A549 (cell line): ENCODE data around the gene MYBPHL. TPM values are rescaled to one million over a fixed set of nuclear protein-coding genes. Genes with fewer than 3 reads are reported as not detected.

Experiments used
- ATAC-seq, 2 experiments: fragments of 200-7000 bp in 1 of 2; fragments of >200 bp in 1 of 2; cut with Nextera tagmentation in 1 of 2; cut with Tn5 transposase in 1 of 2; 3 replicates each; pipeline versions ENCODE4 v1.8.0 to v1.9.1; 2018 to 2020; ENCODE audit warnings: mild to moderate bottlenecking in 1 of 2, moderate library complexity in 1 of 2
- CTCF ChIA-PET: fragments of 300-600 bp; sonication (Branson Sonifier 250); formaldehyde crosslinking; extraction: SDS; loops from one replicate; lab custom pipeline; 2021; ENCODE audit warnings: antibody characterized with exemption, inconsistent platforms; lab: Yijun Ruan, JAX
- POLR2A ChIA-PET: fragments of 350-600 bp; formaldehyde crosslinking; extraction: SDS; loops from one replicate; lab custom pipeline; 2021; ENCODE audit warnings: antibody characterized with exemption, inconsistent platforms; lab: Yijun Ruan, JAX
- DNase-seq, 2 experiments: peaks; one replicate each; pipeline versions ENCODE4 v3.0.0 to v3.0.0-alpha.2; 2011 to 2016; ENCODE audit warnings: low read depth in 1 of 2, low spot score in 1 of 2
- FAIRE-seq: peaks from 2 replicates; lab custom pipeline; 2011; peaks lifted over from hg19 to GRCh38; lab: Jason Lieb, UNC
- H3K27ac ChIP-seq, 2 experiments: fragments of >200 bp; sonication (Bioruptor Twin); formaldehyde crosslinking; 3 replicates each; pipeline ENCODE4 v1.5.1; 2016 to 2017
- H3K4me1 ChIP-seq: fragments of >200 bp; sonication (Bioruptor Twin); formaldehyde crosslinking; 3 replicates; pipeline ENCODE4 v1.6.1; 2016
- H3K4me2 ChIP-seq: fragments of >200 bp; sonication (Bioruptor Twin); formaldehyde crosslinking; 3 replicates; pipeline ENCODE4 v1.6.1; 2016
- H3K4me3 ChIP-seq: fragments of >200 bp; sonication (Bioruptor Twin); formaldehyde crosslinking; 3 replicates; pipeline ENCODE4 v1.5.1; 2016
- H3K9me3 ChIP-seq: fragments of >200 bp; sonication (Bioruptor Twin); formaldehyde crosslinking; 3 replicates; pipeline ENCODE4 v1.6.1; 2016
- BHLHE40 ChIP-seq: IDR thresholded peaks from 2 replicates; pipeline ENCODE4 v1.6.1; 2012; ENCODE audit warnings: low read depth, low read length, inconsistent platforms
- CEBPB ChIP-seq, 2 experiments: fragments of >200 bp in 1 of 2; sonication (Bioruptor Twin) in 1 of 2; formaldehyde crosslinking in 1 of 2; IDR thresholded peaks; 2 replicates each; pipeline ENCODE4 v1.6.1; 2012 to 2016
- CHD4 ChIP-seq: fragments of 200-600 bp; sonication (generic); IDR thresholded peaks from 2 replicates; pipeline ENCODE4 v1.6.1; 2016; ENCODE audit warnings: antibody characterized with exemption, mild to moderate bottlenecking, borderline replicate concordance
- EP300 ChIP-seq, 2 experiments: fragments of >200 bp; sonication (Bioruptor Twin); formaldehyde crosslinking; IDR thresholded peaks; 2 replicates in 1 of 2; 3 replicates in 1 of 2; pipeline ENCODE4 v1.6.1; 2016 to 2017
- FOXS1 ChIP-seq: fragments of 250-450 bp; sonication (Bioruptor Pico); IDR thresholded peaks from 2 replicates; pipeline ENCODE4 v1.5.0; 2020; ENCODE audit warnings: mild to moderate bottlenecking, moderate library complexity
- GATA3 ChIP-seq: IDR thresholded peaks from 2 replicates; pipeline ENCODE4 v1.6.1; 2012; ENCODE audit warnings: borderline replicate concordance
- HEYL ChIP-seq: fragments of 250-450 bp; sonication (Bioruptor Pico); IDR thresholded peaks from 2 replicates; pipeline ENCODE4 v1.8.0; 2021; ENCODE audit warnings: mild to moderate bottlenecking, moderate library complexity
- HOXB13 ChIP-seq: fragments of 250-450 bp; sonication (Bioruptor Pico); IDR thresholded peaks from 2 replicates; pipeline ENCODE4 v1.5.0; 2020; ENCODE audit warnings: low read depth, mild to moderate bottlenecking, moderate library complexity
- KDM5A ChIP-seq: fragments of 200-600 bp; sonication (generic); IDR thresholded peaks from 2 replicates; pipeline ENCODE4 v1.6.1; 2016; ENCODE audit warnings: antibody characterized with exemption, mild to moderate bottlenecking
- MYC ChIP-seq: IDR thresholded peaks from 2 replicates; pipeline ENCODE4 v1.6.1; 2012; ENCODE audit warnings: mild to moderate bottlenecking, inconsistent platforms, low read length, improper control_type of control experiment, borderline replicate concordance
- NR3C1 ChIP-seq: fragments of >200 bp; sonication (Bioruptor Twin); formaldehyde crosslinking; IDR thresholded peaks from 3 replicates; pipeline ENCODE4 v1.6.1; 2017
- PHF8 ChIP-seq: fragments of 200-600 bp; sonication (generic); IDR thresholded peaks from 2 replicates; pipeline ENCODE4 v1.6.1; 2016; ENCODE audit warnings: low read depth, mild to moderate bottlenecking, antibody characterized with exemption, moderate library complexity, borderline replicate concordance
- POLR2AphosphoS2 ChIP-seq: conservative IDR thresholded peaks from 2 replicates; pipeline ENCODE4 v1.6.1; 2012; ENCODE audit warnings: low read length, improper control_type of control experiment, inconsistent platforms
- RAD21 ChIP-seq, 2 experiments: fragments of >200 bp in 1 of 2; sonication (Bioruptor Twin) in 1 of 2; formaldehyde crosslinking in 1 of 2; IDR thresholded peaks in 1 of 2; conservative IDR thresholded peaks in 1 of 2; 2 replicates in 1 of 2; 3 replicates in 1 of 2; pipeline ENCODE4 v1.6.1; 2012 to 2018; ENCODE audit warnings: inconsistent platforms in 1 of 2
- SMC3 ChIP-seq: fragments of >200 bp; sonication (Bioruptor Twin); formaldehyde crosslinking; IDR thresholded peaks from 3 replicates; pipeline ENCODE4 v1.6.1; 2018; ENCODE audit warnings: inconsistent platforms
- TFCP2L1 ChIP-seq: fragments of 250-450 bp; sonication (Bioruptor Pico); IDR thresholded peaks from 2 replicates; pipeline ENCODE4 v1.5.0; 2021; ENCODE audit warnings: mild to moderate bottlenecking
- TP53 ChIP-seq: fragments of 250-450 bp; sonication (Bioruptor Pico); IDR thresholded peaks from 2 replicates; pipeline ENCODE4 v1.5.0; 2021; ENCODE audit warnings: mild to moderate bottlenecking, moderate library complexity
- ZC3H11A ChIP-seq: fragments of 450-650 bp; IDR thresholded peaks from 2 replicates; pipeline ENCODE4 v1.6.1; 2014; ENCODE audit warnings: antibody characterized with exemption, mild to moderate bottlenecking
- ZFP36 ChIP-seq: fragments of 450-650 bp; IDR thresholded peaks from 2 replicates; pipeline ENCODE4 v1.6.1; 2014; ENCODE audit warnings: borderline replicate concordance; ENCODE audit not compliant: partially characterized antibody
- WGBS: methylation state at CpG from one replicate; pipeline ENCODE4 v1.1.6; 2017; ENCODE audit errors: missing lambda C conversion rate; 5-methylcytosine and 5-hydroxymethylcytosine counted together
- polyA plus RNA-seq, 4 experiments: library from polyadenylated mRNA; depleted of rRNA in 3 of 4; stranded (reverse); fragments of >200 nt; fragmentation: RNase III in 1 of 4; extraction: RNeasy Plus Mini Kit Qiagen cat#74134 plus additional on column Dnase treatment in 1 of 4; gene quantifications; 2 replicates in 3 of 4; 3 replicates in 1 of 4; pipeline ENCODE4 v1.2.3, GENCODE V29; 2011 to 2017
- TF ChIP-seq, protein P1 (sequence below): IDR thresholded peaks from 2 replicates; pipeline ENCODE4 v1.6.1; 2012
- TF ChIP-seq, protein P2 (sequence below): fragments of 200-600 bp; sonication (generic); IDR thresholded peaks from 2 replicates; pipeline ENCODE4 v1.6.1; 2016; ENCODE audit warnings: antibody characterized with exemption, mild to moderate bottlenecking, moderate library complexity
- TF ChIP-seq, protein P3 (sequence below): fragments of 150-350 bp; IDR thresholded peaks from 2 replicates; pipeline ENCODE4 v1.6.1; 2014; ENCODE audit warnings: low read depth, mild to moderate bottlenecking, low read length
- TF ChIP-seq, protein P4 (sequence below): fragments of 250-450 bp; sonication (Bioruptor Pico); IDR thresholded peaks from 2 replicates; pipeline ENCODE4 v1.5.0; 2020; ENCODE audit warnings: low read depth, mild to moderate bottlenecking, moderate library complexity
- TF ChIP-seq, protein P5 (sequence below): fragments of >200 bp; sonication (Bioruptor Twin); formaldehyde crosslinking; IDR thresholded peaks from 2 replicates; pipeline ENCODE4 v1.6.1; 2016
- TF ChIP-seq, protein P6 (sequence below): IDR thresholded peaks from 2 replicates; pipeline ENCODE4 v1.6.1; 2012; ENCODE audit warnings: low read depth, borderline replicate concordance
- TF ChIP-seq, protein P7 (sequence below): IDR thresholded peaks from 2 replicates; pipeline ENCODE4 v1.6.1; 2012

The MYBPHL gene
- polyA plus RNA-seq, 2 of the 4 experiments (the other 2 are of a cell fraction), result not detected

DNA sequence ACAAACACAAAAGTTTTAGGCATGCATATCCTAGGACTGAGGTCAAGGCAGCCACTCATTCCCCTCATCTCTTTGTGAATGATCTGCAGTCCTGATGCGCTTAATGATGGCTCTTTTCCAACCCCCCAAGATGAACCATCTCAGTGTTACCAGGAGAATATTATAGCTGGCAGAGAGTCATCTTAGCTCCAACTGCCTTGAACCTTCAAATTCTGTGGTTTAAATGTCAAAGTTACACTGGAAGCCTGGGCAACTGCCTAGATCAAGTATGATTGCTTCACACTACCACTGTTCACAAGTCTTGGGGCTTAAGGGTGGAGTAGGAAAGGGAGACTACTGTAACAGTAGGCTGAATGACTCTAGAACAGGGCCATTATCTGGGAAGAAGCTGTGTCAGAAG, 8.0 kb upstream of the MYBPHL start:
- DNase-seq (no peak), ATAC-seq (no peak), FAIRE-seq (no peak)
- CTCF ChIA-PET, result interaction anchor here (1.6 kb wide), 1 partner anchor 37 kb away, joined by 5 read pairs; no protein-coding TSS in a partner anchor
- H3K27ac ChIP-seq, result no peak overlapping the region
- POLR2A ChIA-PET, result no interaction called here
- no peaks in the 10 kb centered on the region for H3K9me3 ChIP-seq
- no peak overlapping the region for H3K4me2 ChIP-seq
- no peak for TF ChIP-seq CEBPB (IDR thresholded peaks at IDR 0.05)
- no peak for TF ChIP-seq KDM5A
- TF ChIP-seq SMC3, result no peak
- TF ChIP-seq FOXS1 (CRISPR knock-in tag), result no peak
- TF ChIP-seq ZC3H11A, result no peak
- TF ChIP-seq, protein P1, sequence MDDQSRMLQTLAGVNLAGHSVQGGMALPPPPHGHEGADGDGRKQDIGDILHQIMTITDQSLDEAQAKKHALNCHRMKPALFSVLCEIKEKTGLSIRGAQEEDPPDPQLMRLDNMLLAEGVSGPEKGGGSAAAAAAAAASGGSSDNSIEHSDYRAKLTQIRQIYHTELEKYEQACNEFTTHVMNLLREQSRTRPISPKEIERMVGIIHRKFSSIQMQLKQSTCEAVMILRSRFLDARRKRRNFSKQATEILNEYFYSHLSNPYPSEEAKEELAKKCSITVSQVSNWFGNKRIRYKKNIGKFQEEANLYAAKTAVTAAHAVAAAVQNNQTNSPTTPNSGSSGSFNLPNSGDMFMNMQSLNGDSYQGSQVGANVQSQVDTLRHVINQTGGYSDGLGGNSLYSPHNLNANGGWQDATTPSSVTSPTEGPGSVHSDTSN, result no peak
- no peak for TF ChIP-seq HOXB13 (CRISPR knock-in tag)
- TF ChIP-seq GATA3, result no peak
- no peak for TF ChIP-seq CHD4
- TF ChIP-seq TP53 (CRISPR knock-in tag), result no peak
- no peak for TF ChIP-seq ZFP36
- TF ChIP-seq EP300 (IDR thresholded peaks at IDR 0.05), result no peak
- TF ChIP-seq HEYL (CRISPR knock-in tag), result no peak
- TF ChIP-seq PHF8, result no peak
- TF ChIP-seq BHLHE40, result no peak
- TF ChIP-seq, protein P2, sequence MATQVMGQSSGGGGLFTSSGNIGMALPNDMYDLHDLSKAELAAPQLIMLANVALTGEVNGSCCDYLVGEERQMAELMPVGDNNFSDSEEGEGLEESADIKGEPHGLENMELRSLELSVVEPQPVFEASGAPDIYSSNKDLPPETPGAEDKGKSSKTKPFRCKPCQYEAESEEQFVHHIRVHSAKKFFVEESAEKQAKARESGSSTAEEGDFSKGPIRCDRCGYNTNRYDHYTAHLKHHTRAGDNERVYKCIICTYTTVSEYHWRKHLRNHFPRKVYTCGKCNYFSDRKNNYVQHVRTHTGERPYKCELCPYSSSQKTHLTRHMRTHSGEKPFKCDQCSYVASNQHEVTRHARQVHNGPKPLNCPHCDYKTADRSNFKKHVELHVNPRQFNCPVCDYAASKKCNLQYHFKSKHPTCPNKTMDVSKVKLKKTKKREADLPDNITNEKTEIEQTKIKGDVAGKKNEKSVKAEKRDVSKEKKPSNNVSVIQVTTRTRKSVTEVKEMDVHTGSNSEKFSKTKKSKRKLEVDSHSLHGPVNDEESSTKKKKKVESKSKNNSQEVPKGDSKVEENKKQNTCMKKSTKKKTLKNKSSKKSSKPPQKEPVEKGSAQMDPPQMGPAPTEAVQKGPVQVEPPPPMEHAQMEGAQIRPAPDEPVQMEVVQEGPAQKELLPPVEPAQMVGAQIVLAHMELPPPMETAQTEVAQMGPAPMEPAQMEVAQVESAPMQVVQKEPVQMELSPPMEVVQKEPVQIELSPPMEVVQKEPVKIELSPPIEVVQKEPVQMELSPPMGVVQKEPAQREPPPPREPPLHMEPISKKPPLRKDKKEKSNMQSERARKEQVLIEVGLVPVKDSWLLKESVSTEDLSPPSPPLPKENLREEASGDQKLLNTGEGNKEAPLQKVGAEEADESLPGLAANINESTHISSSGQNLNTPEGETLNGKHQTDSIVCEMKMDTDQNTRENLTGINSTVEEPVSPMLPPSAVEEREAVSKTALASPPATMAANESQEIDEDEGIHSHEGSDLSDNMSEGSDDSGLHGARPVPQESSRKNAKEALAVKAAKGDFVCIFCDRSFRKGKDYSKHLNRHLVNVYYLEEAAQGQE, result no peak
- no peak for TF ChIP-seq RAD21 (conservative IDR thresholded peaks at IDR 0.05 in 1 of 2, IDR thresholded peaks at IDR 0.05 in 1 of 2)
- no peak for TF ChIP-seq POLR2AphosphoS2
- no peaks in the 10 kb centered on the region for H3K4me1 ChIP-seq
- 94% methylated on average over 1 of the region's 1 CpG for WGBS
- H3K4me3 ChIP-seq, result no peak overlapping the region

DNA sequence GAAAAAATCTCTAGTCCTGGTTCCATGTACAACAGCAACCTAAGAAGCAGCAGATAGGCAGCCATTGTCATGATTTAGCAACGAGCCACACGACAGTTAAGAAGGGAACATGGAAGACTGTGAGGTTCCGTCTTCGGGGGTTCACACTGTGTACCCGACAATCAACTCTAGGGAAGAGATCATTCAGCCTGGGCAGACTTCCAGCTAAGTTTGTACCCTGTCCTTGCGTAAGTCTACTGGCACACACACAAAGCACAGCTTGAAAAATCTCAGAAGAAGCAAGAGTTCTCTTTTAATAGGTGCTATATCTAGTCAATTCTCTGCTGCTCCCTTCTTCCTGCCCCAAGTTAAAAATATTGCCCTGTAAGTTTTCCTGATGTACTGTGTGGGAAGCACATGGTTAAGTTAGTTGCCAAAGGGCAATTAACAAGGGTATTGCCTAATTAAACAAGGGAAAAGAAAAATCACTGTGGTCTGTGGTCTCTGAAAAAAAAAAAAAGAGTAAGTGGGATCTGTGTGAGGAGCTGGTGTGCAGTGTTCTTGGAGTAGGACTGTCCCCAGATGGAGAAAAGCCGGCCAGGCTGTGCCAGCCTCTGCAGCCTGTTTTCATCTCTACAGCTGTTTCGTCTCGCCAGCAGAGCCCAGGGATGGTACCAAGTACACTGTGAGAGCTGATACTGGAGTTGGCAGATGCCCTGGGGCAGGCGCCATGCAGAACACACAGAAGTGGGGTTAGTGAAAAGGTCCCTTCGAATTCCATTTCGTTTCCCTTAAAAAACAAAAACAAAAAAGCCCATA, 6.4 kb upstream of the MYBPHL start:
- 76% methylated on average over 12 of the region's 12 CpGs for WGBS
- ChIA-PET CTCF (interaction anchor here (0.6 to 1.3 kb wide), 4 partner anchors 12 to 89 kb away, joined by 3 to 4 read pairs (median 3); no protein-coding TSS in a partner anchor), POLR2A (no interaction called here)
- ATAC-seq (no peak), FAIRE-seq (no peak), DNase-seq (no peak)
- H3K9me3 ChIP-seq, result no peaks in the 10 kb centered on the region
- no peak overlapping the region for H3K4me2 ChIP-seq
- no peaks in the 10 kb centered on the region for H3K4me1 ChIP-seq
- no peak overlapping the region for H3K27ac ChIP-seq
- no peak overlapping the region for H3K4me3 ChIP-seq
- TF ChIP-seq, protein P3, sequence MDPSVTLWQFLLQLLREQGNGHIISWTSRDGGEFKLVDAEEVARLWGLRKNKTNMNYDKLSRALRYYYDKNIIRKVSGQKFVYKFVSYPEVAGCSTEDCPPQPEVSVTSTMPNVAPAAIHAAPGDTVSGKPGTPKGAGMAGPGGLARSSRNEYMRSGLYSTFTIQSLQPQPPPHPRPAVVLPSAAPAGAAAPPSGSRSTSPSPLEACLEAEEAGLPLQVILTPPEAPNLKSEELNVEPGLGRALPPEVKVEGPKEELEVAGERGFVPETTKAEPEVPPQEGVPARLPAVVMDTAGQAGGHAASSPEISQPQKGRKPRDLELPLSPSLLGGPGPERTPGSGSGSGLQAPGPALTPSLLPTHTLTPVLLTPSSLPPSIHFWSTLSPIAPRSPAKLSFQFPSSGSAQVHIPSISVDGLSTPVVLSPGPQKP, result no peak
- TF ChIP-seq GATA3 (no peak), CHD4 (no peak), TFCP2L1 (CRISPR knock-in tag) (no peak), KDM5A (no peak), HOXB13 (CRISPR knock-in tag) (no peak), ZFP36 (no peak), NR3C1 (no peak), MYC (no peak), FOXS1 (CRISPR knock-in tag) (no peak), HEYL (CRISPR knock-in tag) (no peak), EP300 (IDR thresholded peaks at IDR 0.05) (no peak)
- TF ChIP-seq, protein P4, sequence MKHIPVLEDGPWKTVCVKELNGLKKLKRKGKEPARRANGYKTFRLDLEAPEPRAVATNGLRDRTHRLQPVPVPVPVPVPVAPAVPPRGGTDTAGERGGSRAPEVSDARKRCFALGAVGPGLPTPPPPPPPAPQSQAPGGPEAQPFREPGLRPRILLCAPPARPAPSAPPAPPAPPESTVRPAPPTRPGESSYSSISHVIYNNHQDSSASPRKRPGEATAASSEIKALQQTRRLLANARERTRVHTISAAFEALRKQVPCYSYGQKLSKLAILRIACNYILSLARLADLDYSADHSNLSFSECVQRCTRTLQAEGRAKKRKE (CRISPR knock-in tag), result no peak
- TF ChIP-seq, protein P5, sequence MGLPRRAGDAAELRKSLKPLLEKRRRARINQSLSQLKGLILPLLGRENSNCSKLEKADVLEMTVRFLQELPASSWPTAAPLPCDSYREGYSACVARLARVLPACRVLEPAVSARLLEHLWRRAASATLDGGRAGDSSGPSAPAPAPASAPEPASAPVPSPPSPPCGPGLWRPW, result no peak
- TF ChIP-seq, protein P6, sequence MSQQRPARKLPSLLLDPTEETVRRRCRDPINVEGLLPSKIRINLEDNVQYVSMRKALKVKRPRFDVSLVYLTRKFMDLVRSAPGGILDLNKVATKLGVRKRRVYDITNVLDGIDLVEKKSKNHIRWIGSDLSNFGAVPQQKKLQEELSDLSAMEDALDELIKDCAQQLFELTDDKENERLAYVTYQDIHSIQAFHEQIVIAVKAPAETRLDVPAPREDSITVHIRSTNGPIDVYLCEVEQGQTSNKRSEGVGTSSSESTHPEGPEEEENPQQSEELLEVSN, result no peak
- TF ChIP-seq, protein P7, sequence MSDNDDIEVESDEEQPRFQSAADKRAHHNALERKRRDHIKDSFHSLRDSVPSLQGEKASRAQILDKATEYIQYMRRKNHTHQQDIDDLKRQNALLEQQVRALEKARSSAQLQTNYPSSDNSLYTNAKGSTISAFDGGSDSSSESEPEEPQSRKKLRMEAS, result no peak
